Stomach smooth muscle (tissue), 2 donors: ENCODE data around the gene DAPK3.
"Not testable (repeated sequence)": the region's sequence is repeated elsewhere in the genome, so short reads cannot be mapped to it uniquely, and the experiment has no call there.

Experiments used
- H3K27ac ChIP-seq: one replicate; pipeline ENCODE4 v1.7.0; 2013; ENCODE audit warnings: mild to moderate bottlenecking, low read length, inconsistent platforms
- H3K27me3 ChIP-seq, 2 donors: one replicate each; pipeline ENCODE4 v1.7.0; 2013; ENCODE audit warnings: low read length in 2 of 2; ENCODE audit not compliant: insufficient read depth in 2 of 2, control insufficient read depth in 1 of 2
- H3K36me3 ChIP-seq, 2 donors: one replicate each; pipeline ENCODE4 v1.7.0; 2013; ENCODE audit warnings: low read length in 2 of 2; ENCODE audit not compliant: control insufficient read depth in 2 of 2, insufficient read depth in 2 of 2
- H3K4me1 ChIP-seq: one replicate; pipeline ENCODE4 v1.7.0; 2013; ENCODE audit warnings: low read length; ENCODE audit not compliant: control insufficient read depth, insufficient read depth
- H3K4me3 ChIP-seq, 2 donors: one replicate each; pipeline ENCODE4 v1.7.0; 2013; ENCODE audit warnings: low read length in 2 of 2
- H3K9ac ChIP-seq, 2 donors: one replicate each; pipeline ENCODE4 v1.7.0; 2013; ENCODE audit warnings: low read length in 2 of 2, mild to moderate bottlenecking in 1 of 2
- H3K9me3 ChIP-seq, 2 donors: one replicate each; pipeline ENCODE4 v1.7.0; 2013; ENCODE audit warnings: low read length in 2 of 2; ENCODE audit not compliant: control insufficient read depth in 2 of 2
- donor health status: healthy.
- donor health status: Pancreatic carcinoma.

The DAPK3 gene

GRCh38 chr19:3976495-3977241 lies 5.8 kb upstream of the DAPK3 start:
- H3K4me1 ChIP-seq, result peaks cover 2% of the 10 kb centered on the region
- H3K36me3 ChIP-seq, result peaks cover 53 to 57% of the 10 kb centered on the region in 2 donors
- no peaks in the 10 kb centered on the region for H3K27me3 ChIP-seq
- H3K27ac ChIP-seq, result no peak overlapping the region
- H3K9ac ChIP-seq, result no peak overlapping the region
- H3K4me3 ChIP-seq, result no peak overlapping the region
- no peaks in the 10 kb centered on the region for H3K9me3 ChIP-seq

DNA sequence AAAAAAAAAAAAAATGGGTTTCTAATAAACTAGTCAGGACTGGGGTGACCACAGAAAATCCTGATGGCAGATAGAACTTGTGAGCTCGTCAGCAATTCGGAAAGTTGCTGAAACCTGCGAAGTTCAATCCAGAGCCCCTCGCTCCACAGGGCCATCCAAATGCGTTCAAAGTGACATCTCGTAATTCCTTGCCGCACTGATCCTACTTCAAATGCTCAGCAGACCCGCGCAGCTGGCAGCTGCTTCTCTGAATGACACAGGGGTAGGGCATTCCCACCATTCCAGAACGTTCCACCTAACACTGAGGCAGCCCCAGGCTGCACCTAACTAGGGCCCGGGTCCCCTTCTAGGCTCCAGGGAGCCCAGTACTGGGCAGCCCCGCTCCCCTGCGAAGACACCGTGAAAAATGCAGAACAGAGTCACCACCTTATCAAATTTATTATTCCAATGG lies 4.8 kb upstream of the DAPK3 start:
- no peak overlapping the region for H3K27ac ChIP-seq
- no peaks in the 10 kb centered on the region for H3K9me3 ChIP-seq
- H3K36me3 ChIP-seq, result peaks cover 43 to 47% of the 10 kb centered on the region in 2 donors
- no peak overlapping the region for H3K4me3 ChIP-seq
- peaks cover 3% of the 10 kb centered on the region for H3K4me1 ChIP-seq
- no peaks in the 10 kb centered on the region for H3K27me3 ChIP-seq
- H3K9ac ChIP-seq, result no peak overlapping the region

GRCh38 chr19:3975144-3975543 lies 4.2 kb upstream of the DAPK3 start:
- Histone ChIP-seq H3K9me3 (no peaks in the 10 kb centered on the region), H3K4me1 (peaks cover 4% of the 10 kb centered on the region), H3K4me3 (no peak overlapping the region), H3K36me3 (peaks cover 38 to 42% of the 10 kb centered on the region in 2 donors), H3K27ac (no peak overlapping the region), H3K27me3 (no peaks in the 10 kb centered on the region), H3K9ac (no peak overlapping the region)

DNA sequence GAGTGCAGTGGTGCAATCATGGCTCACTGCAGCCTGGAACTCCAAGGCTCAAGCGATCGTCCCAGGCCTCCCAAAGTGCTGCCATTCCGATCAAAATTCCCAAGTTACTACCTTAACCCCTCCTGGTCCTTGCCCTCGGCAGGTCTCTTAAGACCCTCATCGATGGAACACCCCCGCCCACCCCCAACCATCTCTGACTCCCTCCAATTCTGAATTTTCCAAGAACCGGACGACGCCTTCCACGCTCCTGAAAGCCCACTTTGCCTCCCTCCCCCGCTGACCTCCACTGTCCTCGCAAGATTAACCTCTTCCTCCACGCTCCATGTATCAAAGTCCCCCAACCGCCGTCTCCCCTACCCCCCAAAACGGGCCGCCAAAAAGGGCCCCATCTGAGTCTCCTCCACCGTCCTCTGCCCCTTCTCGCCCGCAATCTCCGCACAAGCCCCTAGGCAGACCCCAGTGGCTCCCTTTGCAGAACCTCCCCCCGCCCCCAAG lies 539 bp downstream of the DAPK3 start:
- Histone ChIP-seq H3K9me3 (no peaks in the 10 kb centered on the region), H3K4me1 (peaks cover 46% of the 10 kb centered on the region), H3K27me3 (no peaks in the 10 kb centered on the region), H3K9ac (peak overlapping the region; percentile 98 to 99), H3K27ac (peak overlapping the region; percentile 98), H3K4me3 (peak overlapping the region; percentile 88 to 94), H3K36me3 (peaks cover 10 to 13% of the 10 kb centered on the region in 2 donors)

DNA sequence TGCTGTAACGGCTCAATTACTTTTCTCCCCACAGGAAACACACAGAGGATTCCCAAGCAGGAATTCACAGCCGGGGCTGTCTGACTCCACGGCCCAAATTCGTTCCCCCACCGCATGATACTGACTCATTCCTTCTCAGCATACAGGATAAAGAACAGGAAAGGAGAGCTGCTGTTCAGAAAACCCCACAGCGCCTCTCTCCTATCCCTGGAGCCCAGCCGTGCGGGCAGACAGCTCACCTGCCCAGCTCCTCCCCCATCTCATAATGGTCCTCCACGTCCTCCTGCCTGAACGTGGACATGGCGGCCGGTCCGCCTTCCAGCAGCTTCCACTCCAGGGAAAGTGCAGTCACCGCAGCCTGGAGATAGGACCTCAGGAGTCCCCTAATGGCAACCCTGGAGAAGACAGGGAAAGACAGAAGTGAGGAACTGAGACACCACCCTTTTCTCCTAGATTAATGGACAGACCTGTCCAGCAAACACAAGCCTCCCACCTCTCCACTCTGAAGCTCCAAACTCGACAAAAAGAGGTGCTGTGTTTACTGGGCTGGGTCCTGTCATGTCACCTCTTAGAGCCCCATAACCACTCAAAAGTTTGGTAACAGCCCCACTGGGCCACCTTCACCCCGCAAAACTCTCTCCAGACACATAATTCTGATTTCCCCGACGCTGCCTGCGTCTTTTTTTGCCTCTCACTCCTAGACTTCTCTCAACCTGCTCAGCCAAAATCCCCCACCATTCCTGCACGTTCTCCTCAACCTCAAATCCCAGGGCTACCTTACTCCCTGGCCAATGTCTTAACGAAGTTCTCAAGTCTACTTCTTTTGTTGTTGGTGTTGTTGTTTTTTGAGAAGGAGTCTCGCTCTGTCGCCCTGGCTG lies 1.2 kb downstream of the DAPK3 start:
- peaks cover 50% of the 10 kb centered on the region for H3K4me1 ChIP-seq
- H3K27ac ChIP-seq, result peak overlapping the region; percentile 98
- H3K4me3 ChIP-seq, result peak overlapping the region; percentile 88 to 94
- peaks cover 10 to 14% of the 10 kb centered on the region in 2 donors for H3K36me3 ChIP-seq
- peak overlapping the region; percentile 98 to 99 for H3K9ac ChIP-seq
- H3K9me3 ChIP-seq, result no peaks in the 10 kb centered on the region
- no peaks in the 10 kb centered on the region for H3K27me3 ChIP-seq

GRCh38 chr19:3968556-3969434 lies 2.1 kb downstream of the DAPK3 start:
- Histone ChIP-seq H3K9ac (peak overlapping the region; percentile 98 to 99), H3K4me3 (peak overlapping the region; percentile 88 to 94), H3K27me3 (no peaks in the 10 kb centered on the region), H3K27ac (peak overlapping the region; percentile 98), H3K9me3 (no peaks in the 10 kb centered on the region), H3K4me1 (peaks cover 50% of the 10 kb centered on the region), H3K36me3 (peaks cover 17 to 21% of the 10 kb centered on the region in 2 donors)

DNA sequence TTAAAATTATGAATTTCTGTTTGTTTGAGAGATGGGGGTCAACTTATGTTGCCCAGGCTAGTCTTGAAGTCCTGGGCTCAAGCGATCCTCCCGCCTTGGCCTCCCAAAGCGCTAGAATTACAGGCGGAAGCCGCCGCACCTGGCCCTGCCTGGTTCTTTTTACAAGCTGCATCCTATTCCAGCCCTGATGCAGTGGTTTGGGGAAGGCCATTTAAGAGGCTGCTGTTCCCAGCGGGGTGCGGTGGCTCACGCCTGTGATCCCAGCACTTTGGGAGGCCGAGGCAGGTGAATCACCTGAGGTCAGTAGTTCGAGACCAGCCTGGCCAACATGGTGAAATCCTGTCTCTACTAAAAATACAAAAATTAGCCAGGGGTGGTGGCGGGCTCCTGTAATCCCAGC lies 2.9 kb downstream of the DAPK3 start:
- H3K27me3 ChIP-seq, H3K9me3 ChIP-seq: not testable (repeated sequence)
- peak overlapping the region; percentile 98 for H3K27ac ChIP-seq
- H3K4me3 ChIP-seq, result peak overlapping the region in 1 of 2 donors; percentile 64
- H3K9ac ChIP-seq, result peak overlapping the region; percentile 42 to 55
- peaks cover 50% of the 10 kb centered on the region for H3K4me1 ChIP-seq
- peaks cover 25 to 29% of the 10 kb centered on the region in 2 donors for H3K36me3 ChIP-seq

GRCh38 chr19:3966051-3967017 lies 4.6 kb downstream of the DAPK3 start:
- H3K4me1 ChIP-seq, result peaks cover 51% of the 10 kb centered on the region
- no peaks in the 10 kb centered on the region for H3K9me3 ChIP-seq
- peaks cover 37 to 42% of the 10 kb centered on the region in 2 donors for H3K36me3 ChIP-seq
- H3K27ac ChIP-seq, result peak overlapping the region; percentile 98
- peak overlapping the region; percentile 64 to 65 for H3K9ac ChIP-seq
- no peaks in the 10 kb centered on the region for H3K27me3 ChIP-seq
- peak overlapping the region; percentile 47 to 64 for H3K4me3 ChIP-seq

GRCh38 chr19:3964256-3965194 lies 6.4 kb downstream of the DAPK3 start:
- H3K9me3 ChIP-seq, result no peaks in the 10 kb centered on the region
- peaks cover 42% of the 10 kb centered on the region for H3K4me1 ChIP-seq
- H3K9ac ChIP-seq, result no peak overlapping the region
- H3K4me3 ChIP-seq, result no peak overlapping the region
- no peak overlapping the region for H3K27ac ChIP-seq
- no peaks in the 10 kb centered on the region for H3K27me3 ChIP-seq
- H3K36me3 ChIP-seq, result peaks cover 51 to 60% of the 10 kb centered on the region in 2 donors
